Neutrophil (primary cell): ENCODE measurements around the gene SLC10A6.

Experiments
- H3K27ac ChIP-seq: fragments of 200-600 bp; sonication (generic); 2 replicates; pipeline ENCODE4 v1.5.1; 2016; ENCODE audit warnings: mild to moderate bottlenecking, moderate library complexity
- H3K27me3 ChIP-seq: fragments of 200-600 bp; sonication (generic); 2 replicates; pipeline ENCODE4 v1.6.0; 2016; ENCODE audit warnings: mild to moderate bottlenecking
- H3K36me3 ChIP-seq: fragments of 200-600 bp; sonication (generic); 2 replicates; pipeline ENCODE4 v1.5.1; 2017
- H3K4me1 ChIP-seq, 2 experiments: fragments of 200-600 bp in 1 of 2; sonication (generic) in 1 of 2; 1 replicate in 1 of 2; 2 replicates in 1 of 2; pipeline versions ENCODE4 v1.5.1 to v1.6.1; 2013 to 2016; ENCODE audit warnings: low read depth in 1 of 2, low read length in 1 of 2, mild to moderate bottlenecking in 1 of 2, moderate library complexity in 1 of 2; ENCODE audit not compliant: control insufficient read depth in 1 of 2, insufficient read depth in 1 of 2
- H3K4me3 ChIP-seq, 2 experiments: fragments of 200-600 bp in 1 of 2; sonication (generic) in 1 of 2; 1 replicate in 1 of 2; 2 replicates in 1 of 2; pipeline ENCODE4 v1.5.1; 2013 to 2016; ENCODE audit warnings: low read depth in 1 of 2, low read length in 1 of 2, mild to moderate bottlenecking in 1 of 2, moderate library complexity in 1 of 2
- H3K9me3 ChIP-seq: fragments of 200-600 bp; sonication (generic); 2 replicates; pipeline ENCODE4 v1.5.1; 2016
- CTCF ChIP-seq: fragments of 200-600 bp; sonication (generic); IDR thresholded peaks from 2 replicates; pipeline ENCODE4 v1.5.1; 2016; ENCODE audit warnings: antibody characterized with exemption

Gene SLC10A6

GRCh38 chr4:86821151-86821550, 28.0 kb downstream of the SLC10A6 start:
- H3K4me3 ChIP-seq, result no peak overlapping the region
- H3K36me3 ChIP-seq, result no peaks in the 10 kb centered on the region
- H3K27me3 ChIP-seq, result no peaks in the 10 kb centered on the region
- TF ChIP-seq CTCF, result no peak
- no peak overlapping the region for H3K27ac ChIP-seq
- H3K4me1 ChIP-seq, result no peaks in the 10 kb centered on the region
- no peaks in the 10 kb centered on the region for H3K9me3 ChIP-seq

DNA sequence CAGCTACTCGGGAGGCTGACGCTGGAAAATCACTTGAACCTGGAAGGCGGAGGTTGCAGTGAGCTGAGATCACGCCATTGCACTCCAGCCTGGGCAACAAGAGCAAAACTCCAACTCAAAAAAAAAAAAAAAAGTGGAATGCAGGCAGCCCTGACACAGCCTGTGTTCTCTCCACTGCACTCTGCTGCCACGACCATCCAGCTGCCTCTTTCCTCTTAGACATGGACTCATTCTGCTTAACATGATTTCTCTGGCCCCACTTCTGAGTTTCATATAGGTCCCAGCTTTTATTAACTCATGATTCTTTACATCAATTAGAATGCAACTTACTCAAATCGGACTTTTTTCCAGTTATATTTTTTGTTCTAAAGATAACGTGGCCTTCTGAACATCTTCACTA, 29.6 kb downstream of the SLC10A6 start:
- no peaks in the 10 kb centered on the region for H3K9me3 ChIP-seq

DNA sequence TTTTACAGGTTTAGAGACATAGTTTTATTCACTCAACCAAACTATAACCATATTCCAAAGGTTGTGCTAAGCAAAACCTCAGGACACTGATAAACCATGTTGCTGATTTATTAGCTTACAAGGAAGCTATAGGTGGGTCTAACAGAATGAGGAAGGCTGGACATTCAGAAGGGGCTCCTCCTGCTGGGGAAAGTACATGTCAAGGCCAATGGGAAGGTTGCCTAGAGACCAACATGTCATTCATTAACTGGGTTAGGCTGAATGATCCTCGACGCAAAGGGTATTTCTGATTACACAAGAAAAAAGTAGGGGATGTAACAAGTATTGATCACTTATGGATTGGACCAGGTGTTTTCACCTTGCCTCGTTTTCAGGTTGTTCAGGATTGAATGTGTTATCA, 30.3 kb downstream of the SLC10A6 start:
- TF ChIP-seq CTCF, result no peak
- Histone ChIP-seq H3K27ac (no peak overlapping the region), H3K4me1 (no peaks in the 10 kb centered on the region), H3K27me3 (no peaks in the 10 kb centered on the region), H3K36me3 (no peaks in the 10 kb centered on the region), H3K9me3 (no peaks in the 10 kb centered on the region), H3K4me3 (no peak overlapping the region)

More for the DNA sequence above, 29.6 kb downstream of the SLC10A6 start:
- Histone ChIP-seq H3K4me1 (no peaks in the 10 kb centered on the region), H3K36me3 (no peaks in the 10 kb centered on the region), H3K27me3 (no peaks in the 10 kb centered on the region), H3K27ac (no peak overlapping the region), H3K4me3 (no peak overlapping the region)
- no peak for TF ChIP-seq CTCF

DNA sequence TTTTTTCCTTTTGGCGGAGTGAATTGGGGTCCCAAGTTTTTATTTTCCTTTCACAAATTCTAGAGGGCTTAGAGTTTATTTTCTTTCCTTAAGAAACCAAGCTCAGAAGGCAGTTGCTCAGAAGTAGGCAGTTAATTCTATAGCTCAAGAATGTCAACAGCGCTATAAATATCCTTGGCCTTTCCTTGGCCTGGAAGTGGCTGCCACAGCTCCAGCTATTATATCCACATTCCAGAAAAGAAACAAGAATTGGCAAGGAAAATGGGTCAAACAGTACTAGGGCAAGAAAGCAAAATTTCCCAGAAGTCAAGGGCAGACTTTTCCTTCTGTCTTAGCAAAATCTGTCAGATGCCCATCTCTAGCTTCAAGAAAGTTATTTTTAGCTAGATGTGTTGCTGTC, 31.0 kb downstream of the SLC10A6 start:
- no peak for TF ChIP-seq CTCF
- no peaks in the 10 kb centered on the region for H3K36me3 ChIP-seq
- H3K4me1 ChIP-seq, result no peaks in the 10 kb centered on the region
- no peaks in the 10 kb centered on the region for H3K27me3 ChIP-seq
- no peak overlapping the region for H3K27ac ChIP-seq
- no peaks in the 10 kb centered on the region for H3K9me3 ChIP-seq
- H3K4me3 ChIP-seq, result no peak overlapping the region

- no peaks in the 10 kb centered on the region for H3K9me3 ChIP-seq
- H3K27me3 ChIP-seq, result no peaks in the 10 kb centered on the region
- no peak overlapping the region for H3K27ac ChIP-seq
- H3K36me3 ChIP-seq, result no peaks in the 10 kb centered on the region
- TF ChIP-seq CTCF, result no peak
- no peaks in the 10 kb centered on the region for H3K4me1 ChIP-seq
- no peak overlapping the region for H3K4me3 ChIP-seq
These were observed 32.5 kb downstream of the SLC10A6 start for GRCh38 chr4:86816501-86817273.
